ENCODE data around the gene TGOLN2. TPM values are rescaled to one million over a fixed set of nuclear protein-coding genes. Genes with fewer than 3 reads are reported as not detected.
"Not testable (repeated sequence)": the region's sequence is repeated elsewhere in the genome, so short reads cannot be mapped to it uniquely, and the experiment has no call there.

Gene TGOLN2
- total RNA-seq, 2 donors from 2014 or later: 89.3 to 99.5 TPM

GRCh38 chr2:85330839-85331636, 3.2 kb upstream of the TGOLN2 start:
- Histone ChIP-seq H3K4me1 (peaks cover 0 to 14% of the 10 kb centered on the region in 2 donors), H3K27ac (no peak overlapping the region), H3K36me3 (no peaks in the 10 kb centered on the region), H3K9me3 (no peaks in the 10 kb centered on the region), H3K27me3 (no peaks in the 10 kb centered on the region), H3K4me3 (no peak overlapping the region)
- TF ChIP-seq, protein P1, sequence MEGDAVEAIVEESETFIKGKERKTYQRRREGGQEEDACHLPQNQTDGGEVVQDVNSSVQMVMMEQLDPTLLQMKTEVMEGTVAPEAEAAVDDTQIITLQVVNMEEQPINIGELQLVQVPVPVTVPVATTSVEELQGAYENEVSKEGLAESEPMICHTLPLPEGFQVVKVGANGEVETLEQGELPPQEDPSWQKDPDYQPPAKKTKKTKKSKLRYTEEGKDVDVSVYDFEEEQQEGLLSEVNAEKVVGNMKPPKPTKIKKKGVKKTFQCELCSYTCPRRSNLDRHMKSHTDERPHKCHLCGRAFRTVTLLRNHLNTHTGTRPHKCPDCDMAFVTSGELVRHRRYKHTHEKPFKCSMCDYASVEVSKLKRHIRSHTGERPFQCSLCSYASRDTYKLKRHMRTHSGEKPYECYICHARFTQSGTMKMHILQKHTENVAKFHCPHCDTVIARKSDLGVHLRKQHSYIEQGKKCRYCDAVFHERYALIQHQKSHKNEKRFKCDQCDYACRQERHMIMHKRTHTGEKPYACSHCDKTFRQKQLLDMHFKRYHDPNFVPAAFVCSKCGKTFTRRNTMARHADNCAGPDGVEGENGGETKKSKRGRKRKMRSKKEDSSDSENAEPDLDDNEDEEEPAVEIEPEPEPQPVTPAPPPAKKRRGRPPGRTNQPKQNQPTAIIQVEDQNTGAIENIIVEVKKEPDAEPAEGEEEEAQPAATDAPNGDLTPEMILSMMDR (IDR thresholded peaks at IDR 0.05): no peak
- DNase-seq (ENCODE audit: low spot score): no peak

DNA sequence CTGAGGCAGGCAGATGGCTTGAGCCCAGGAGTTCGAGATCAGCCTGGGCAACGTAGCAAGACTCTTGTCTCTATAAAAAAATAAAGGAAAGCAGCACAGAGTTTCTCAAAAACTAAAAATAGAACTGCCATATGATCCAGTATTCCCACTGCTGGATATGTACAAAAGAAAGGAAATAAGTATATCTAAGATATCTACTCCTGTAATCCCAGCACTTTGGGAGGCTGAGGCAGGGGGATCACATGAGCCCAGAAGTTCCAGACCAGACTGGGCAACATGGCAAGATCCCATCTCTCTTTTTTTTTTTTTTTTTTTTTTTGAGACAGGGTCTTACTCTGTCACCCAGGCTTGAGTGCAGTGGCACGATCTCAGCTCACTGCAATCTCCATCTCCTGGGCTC, 1.9 kb upstream of the TGOLN2 start:
- not testable (repeated sequence) for H3K9me3 ChIP-seq; H3K36me3 ChIP-seq; DNase-seq (ENCODE audit: low spot score); H3K4me3 ChIP-seq; H3K27me3 ChIP-seq; H3K27ac ChIP-seq
- peaks cover 0 to 27% of the 10 kb centered on the region in 2 donors for H3K4me1 ChIP-seq

GRCh38 chr2:85329181-85329651, 1.4 kb upstream of the TGOLN2 start:
- TF ChIP-seq, protein P1 (IDR thresholded peaks at IDR 0.05): no peak
- Histone ChIP-seq H3K9me3 (no peaks in the 10 kb centered on the region), H3K4me1 (peaks cover 0 to 32% of the 10 kb centered on the region in 2 donors), H3K27me3 (no peaks in the 10 kb centered on the region), H3K36me3 (peaks cover 4% of the 10 kb centered on the region), H3K27ac (no peak overlapping the region), H3K4me3 (no peak overlapping the region)
- no peak for DNase-seq (ENCODE audit: low spot score)

GRCh38 chr2:85327160-85327821, 498 bp downstream of the TGOLN2 start:
- H3K27ac ChIP-seq: peak overlapping the region; percentile 96 to 97
- H3K27me3 ChIP-seq: no peaks in the 10 kb centered on the region
- H3K36me3 ChIP-seq: peaks cover 23% of the 10 kb centered on the region
- TF ChIP-seq, protein P1 (IDR thresholded peaks at IDR 0.05): no peak
- H3K9me3 ChIP-seq: no peaks in the 10 kb centered on the region
- DNase-seq (ENCODE audit: low spot score): no peak
- H3K4me1 ChIP-seq: peaks cover 0 to 45% of the 10 kb centered on the region in 2 donors
- H3K4me3 ChIP-seq: peak overlapping the region; percentile 83 to 86

GRCh38 chr2:85326406-85327159, 1.2 kb downstream of the TGOLN2 start:
- TF ChIP-seq, protein P1 (IDR thresholded peaks at IDR 0.05): no peak
- Histone ChIP-seq H3K27ac (peak overlapping the region; percentile 96 to 97), H3K27me3 (no peaks in the 10 kb centered on the region), H3K36me3 (peaks cover 30% of the 10 kb centered on the region), H3K4me3 (peak overlapping the region; percentile 83 to 86), H3K4me1 (peaks cover 0 to 48% of the 10 kb centered on the region in 2 donors), H3K9me3 (no peaks in the 10 kb centered on the region)
- no peak for DNase-seq (ENCODE audit: low spot score)

DNA sequence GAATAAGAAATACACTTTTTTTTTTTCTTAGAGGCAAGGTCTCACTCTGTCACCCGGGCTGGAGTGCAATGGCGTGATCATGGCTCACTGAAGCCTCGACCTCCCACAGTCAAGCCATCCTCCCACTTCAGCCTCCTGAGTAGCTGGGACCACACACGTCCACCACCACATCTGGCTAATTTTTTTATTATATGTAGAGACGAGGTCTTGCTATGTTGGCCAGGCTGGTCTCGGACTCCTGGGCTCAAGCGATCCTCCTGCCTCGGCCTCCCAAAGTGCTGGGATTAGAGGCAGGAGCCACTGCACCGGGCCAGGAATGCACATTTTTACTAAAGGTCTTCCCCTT, 2.4 kb downstream of the TGOLN2 start:
- Histone ChIP-seq H3K27me3 (no peaks in the 10 kb centered on the region), H3K27ac (no peak overlapping the region), H3K9me3 (no peaks in the 10 kb centered on the region), H3K36me3 (peaks cover 42% of the 10 kb centered on the region), H3K4me3 (peak overlapping the region; percentile 9 to 83), H3K4me1 (peaks cover 0 to 49% of the 10 kb centered on the region in 2 donors)
- DNase-seq (ENCODE audit: low spot score): no peak
- TF ChIP-seq, protein P1 (IDR thresholded peaks at IDR 0.05): no peak

Data from right atrium auricular region (tissue), 2 donors.